ENCODE measurements around the gene PADI3. TPM values are rescaled to one million over a fixed set of nuclear protein-coding genes. Genes with fewer than 3 reads are reported as not detected.

The PADI3 gene
- total and polyA plus RNA-seq, 2 experiments from 2014 or later, result 0.37 to 0.80 TPM

- H3K27ac Mint-ChIP-seq, result no peak overlapping the region
Measured at GRCh38 chr1:17314491-17314971, 65.6 kb downstream of the PADI3 start.

More at GRCh38 chr1:17314491-17314971, 65.6 kb downstream of the PADI3 start:
- no peak overlapping the region for H3K27ac ChIP-seq (ENCODE audit: low read depth)
- Mint-ChIP-seq H3K9me3 (no peaks in the 10 kb centered on the region; the same call in 2 of the 3 replicates), H3K36me3 (ENCODE audit: low read depth) (no peaks in the 10 kb centered on the region), H3K27me3 (ENCODE audit: insufficient read depth, low read depth, poor library complexity) (peaks cover 8% of the 10 kb centered on the region), H3K4me1 (peaks cover 33% of the 10 kb centered on the region), H3K4me3 (no peak overlapping the region)
- H4K20me1 ChIP-seq (replicated peaks; ENCODE audit: insufficient read depth), result no peaks in the 10 kb centered on the region
- no peak overlapping the region for H3K4me2 ChIP-seq
- H3K4me1 ChIP-seq (ENCODE audit: insufficient read depth), result peaks cover 14% of the 10 kb centered on the region; the same call in 1 of the 2 replicates
- no peaks in the 10 kb centered on the region for H3K79me2 ChIP-seq (replicated peaks; ENCODE audit: insufficient read depth)
- H3K9me2 ChIP-seq (ENCODE audit: insufficient read depth), result no peaks in the 10 kb centered on the region
- no peak overlapping the region for H3K4me3 ChIP-seq
- H3K27me3 ChIP-seq (ENCODE audit: insufficient read depth), result no peaks in the 10 kb centered on the region
- ATAC-seq, result peak; percentile 27; the same call in 2 of the 3 replicates
- no peak for DNase-seq (ENCODE audit: low spot score)
- no peaks in the 10 kb centered on the region for H3K36me3 ChIP-seq (ENCODE audit: insufficient read depth)
- no peaks in the 10 kb centered on the region for H3F3A ChIP-seq (replicated peaks; ENCODE audit: low read depth)
- TF ChIP-seq CTCF (conservative IDR thresholded peaks at IDR 0.05; ENCODE audit: low read depth in 2 of 2) (no peak), REST (IDR thresholded peaks at IDR 0.05; ENCODE audit: unreplicated experiment) (no peak), JUNB (IDR thresholded peaks at IDR 0.05; ENCODE audit: unreplicated experiment) (no peak), NANOG (IDR thresholded peaks at IDR 0.05; ENCODE audit: borderline replicate concordance) (no peak), ETS1 (IDR thresholded peaks at IDR 0.05) (no peak), EZH2phosphoT487 (IDR thresholded peaks at IDR 0.05; ENCODE audit: unreplicated experiment) (no peak), POLR2AphosphoS5 (IDR thresholded peaks at IDR 0.05; ENCODE audit: low read depth) (no peak), ZNF462 (CRISPR knock-in tag; IDR thresholded peaks at IDR 0.05) (no peak), ZNF331 (CRISPR knock-in tag; IDR thresholded peaks at IDR 0.05; ENCODE audit: low read depth) (no peak), STAT1 (IDR thresholded peaks at IDR 0.05; ENCODE audit: unreplicated experiment) (no peak), ZNF114 (CRISPR knock-in tag; IDR thresholded peaks at IDR 0.05) (no peak), CREB1 (CRISPR knock-in tag; IDR thresholded peaks at IDR 0.05; ENCODE audit: low read depth) (no peak), EZH2 (IDR thresholded peaks at IDR 0.05; ENCODE audit: low read depth, unreplicated experiment) (no peak)
- H2AFZ ChIP-seq, result no peak overlapping the region

Data from GM23338 (cell line).